ENCODE data around the gene NDUFS8. TPM values are rescaled to one million over a fixed set of nuclear protein-coding genes. Genes with fewer than 3 reads are reported as not detected.

Gene NDUFS8
- total and polyA plus RNA-seq, 2 experiments from 2014 or later: 175 to 308 TPM

- Histone ChIP-seq H3K4me3 (no peak overlapping the region), H3F3A (replicated peaks; ENCODE audit: low read depth) (0 out of 2 replicates have a peak, but pooled peaks cover 7% of the 10 kb centered on the region), H3K36me3 (ENCODE audit: insufficient read depth) (no peaks in the 10 kb centered on the region), H3K79me2 (replicated peaks; ENCODE audit: insufficient read depth) (no peaks in the 10 kb centered on the region), H3K4me1 (ENCODE audit: insufficient read depth) (peaks cover 16% of the 10 kb centered on the region), H4K20me1 (replicated peaks; ENCODE audit: insufficient read depth) (no peaks in the 10 kb centered on the region), H2AFZ (no peak overlapping the region), H3K9me2 (ENCODE audit: insufficient read depth) (no peaks in the 10 kb centered on the region), H3K4me2 (no peak overlapping the region), H3K27ac (ENCODE audit: low read depth) (no peak overlapping the region), H3K27me3 (ENCODE audit: insufficient read depth) (no peaks in the 10 kb centered on the region)
- TF ChIP-seq EZH2phosphoT487 (IDR thresholded peaks at IDR 0.05; ENCODE audit: unreplicated experiment) (no peak), ZNF114 (CRISPR knock-in tag; IDR thresholded peaks at IDR 0.05) (no peak), EZH2 (IDR thresholded peaks at IDR 0.05; ENCODE audit: low read depth, unreplicated experiment) (no peak), ZNF462 (CRISPR knock-in tag; IDR thresholded peaks at IDR 0.05) (no peak), POLR2AphosphoS5 (IDR thresholded peaks at IDR 0.05; ENCODE audit: low read depth) (no peak), ETS1 (IDR thresholded peaks at IDR 0.05) (no peak), REST (IDR thresholded peaks at IDR 0.05; ENCODE audit: unreplicated experiment) (no peak), JUNB (IDR thresholded peaks at IDR 0.05; ENCODE audit: unreplicated experiment) (no peak), CTCF (conservative IDR thresholded peaks at IDR 0.05; ENCODE audit: low read depth in 2 of 2) (no peak), STAT1 (IDR thresholded peaks at IDR 0.05; ENCODE audit: unreplicated experiment) (no peak), NANOG (IDR thresholded peaks at IDR 0.05; ENCODE audit: borderline replicate concordance) (no peak), ZNF331 (CRISPR knock-in tag; IDR thresholded peaks at IDR 0.05; ENCODE audit: low read depth) (no peak), CREB1 (CRISPR knock-in tag; IDR thresholded peaks at IDR 0.05; ENCODE audit: low read depth) (no peak)
- DNase-seq (ENCODE audit: low spot score) (no peak), ATAC-seq (no peak)
- Mint-ChIP-seq H3K27ac (no peak overlapping the region), H3K27me3 (ENCODE audit: insufficient read depth, low read depth, poor library complexity) (peaks cover 15% of the 10 kb centered on the region), H3K36me3 (ENCODE audit: low read depth) (no peaks in the 10 kb centered on the region; the same call in 2 of the 3 replicates), H3K9me3 (no peaks in the 10 kb centered on the region; the same call in 2 of the 3 replicates), H3K4me3 (no peak overlapping the region), H3K4me1 (peaks cover 31% of the 10 kb centered on the region)
Measured at GRCh38 chr11:68007498-68008380, 22.7 kb upstream of the NDUFS8 start.

All from GM23338 (cell line).